H9 (cell line): ENCODE results near the gene ADGRB3. TPM values are rescaled to one million over a fixed set of nuclear protein-coding genes. Genes with fewer than 3 reads are reported as not detected.

Experiments used
- DNase-seq: peaks from one replicate; pipeline ENCODE4 v3.0.0-alpha.2; 2017
- H2AFZ ChIP-seq: one replicate; pipeline ENCODE4 v1.6.1; 2013; ENCODE audit warnings: mild to moderate bottlenecking, low read length, control low read depth, moderate library complexity
- H2AK5ac ChIP-seq: 2 replicates; pipeline ENCODE4 v1.6.1; 2013; ENCODE audit warnings: low read length, control low read depth, mixed read lengths; ENCODE audit not compliant: insufficient read length
- H2BK120ac ChIP-seq: one replicate; pipeline ENCODE4 v1.6.1; 2013; ENCODE audit warnings: low read depth, mild to moderate bottlenecking, low read length, control low read depth, inconsistent platforms; ENCODE audit not compliant: poor library complexity, severe bottlenecking
- H2BK12ac ChIP-seq: 2 replicates; pipeline ENCODE4 v1.6.1; 2013; ENCODE audit warnings: low read length, control low read depth, mixed read lengths, low read depth; ENCODE audit not compliant: insufficient read length
- H2BK15ac ChIP-seq: 2 replicates; pipeline ENCODE4 v1.6.1; 2013; ENCODE audit warnings: low read depth, low read length, control low read depth
- H2BK20ac ChIP-seq: one replicate; pipeline ENCODE4 v1.6.1; 2013; ENCODE audit warnings: low read depth, mild to moderate bottlenecking, low read length, control low read depth, inconsistent platforms; ENCODE audit not compliant: poor library complexity, severe bottlenecking
- H2BK5ac ChIP-seq: 2 replicates; pipeline ENCODE4 v1.6.1; 2013; ENCODE audit warnings: low read length, control low read depth, mixed read lengths; ENCODE audit not compliant: insufficient read length
- H3K14ac ChIP-seq: 2 replicates; pipeline ENCODE4 v1.6.1; 2013; ENCODE audit warnings: low read length, control low read depth; ENCODE audit not compliant: insufficient read depth
- H3K18ac ChIP-seq: 2 replicates; pipeline ENCODE4 v1.6.1; 2013; ENCODE audit warnings: low read depth, mild to moderate bottlenecking, mixed read lengths, low read length, control low read depth; ENCODE audit not compliant: insufficient read length
- H3K23ac ChIP-seq: 2 replicates; pipeline ENCODE4 v1.6.1; 2013; ENCODE audit warnings: low read length, control low read depth, mixed read lengths, low read depth; ENCODE audit not compliant: insufficient read length
- H3K23me2 ChIP-seq: 2 replicates; pipeline ENCODE4 v1.6.1; 2013; ENCODE audit warnings: low read depth, mild to moderate bottlenecking, mixed read lengths, low read length, control low read depth; ENCODE audit not compliant: insufficient read length, poor library complexity, severe bottlenecking
- H3K27ac ChIP-seq: 2 replicates; pipeline ENCODE4 v1.5.1; 2013; ENCODE audit warnings: low read length, control low read depth, mixed read lengths, low read depth; ENCODE audit not compliant: insufficient read length
- H3K27me3 ChIP-seq: 2 replicates; pipeline ENCODE4 v1.6.1; 2013; ENCODE audit warnings: low read length, control low read depth, inconsistent platforms; ENCODE audit not compliant: insufficient read depth
- H3K4ac ChIP-seq: 2 replicates; pipeline ENCODE4 v1.6.1; 2013; ENCODE audit warnings: low read depth, mild to moderate bottlenecking, control low read depth, inconsistent platforms, low read length, moderate library complexity
- H3K4me1 ChIP-seq: 2 replicates; pipeline ENCODE4 v1.6.1; 2013; ENCODE audit warnings: low read length, control low read depth, inconsistent platforms; ENCODE audit not compliant: insufficient read depth
- H3K4me2 ChIP-seq: 2 replicates; pipeline ENCODE4 v1.6.1; 2013; ENCODE audit warnings: low read length, control low read depth, mixed read lengths; ENCODE audit not compliant: insufficient read length, insufficient read depth
- H3K56ac ChIP-seq: 2 replicates; pipeline ENCODE4 v1.6.1; 2013; ENCODE audit warnings: low read depth, mild to moderate bottlenecking, mixed read lengths, low read length, control low read depth; ENCODE audit not compliant: insufficient read length
- H3K79me1 ChIP-seq: 2 replicates; pipeline ENCODE4 v1.6.1; 2013; ENCODE audit warnings: low read depth, mild to moderate bottlenecking, moderate library complexity, low read length, control low read depth, inconsistent platforms; ENCODE audit not compliant: insufficient read depth, poor library complexity, severe bottlenecking
- H3K79me2 ChIP-seq: 2 replicates; pipeline ENCODE4 v1.6.1; 2013; ENCODE audit warnings: low read length, control low read depth, inconsistent platforms; ENCODE audit not compliant: insufficient read depth
- H3K9ac ChIP-seq: 2 replicates; pipeline ENCODE4 v1.6.1; 2013; ENCODE audit warnings: low read length, control low read depth, mixed read lengths; ENCODE audit not compliant: insufficient read length; ENCODE audit errors: extremely low read depth
- H3K9me3 ChIP-seq: one replicate; pipeline ENCODE4 v1.6.1; 2013; ENCODE audit warnings: low read depth, low read length, inconsistent platforms; ENCODE audit not compliant: control insufficient read depth
- H3T11ph ChIP-seq: one replicate; pipeline ENCODE4 v1.6.1; 2013; ENCODE audit warnings: mild to moderate bottlenecking, low read length, control low read depth, inconsistent platforms
- H4K20me1 ChIP-seq: one replicate; pipeline ENCODE4 v1.6.1; 2013; ENCODE audit not compliant: control insufficient read depth, insufficient read length, insufficient read depth
- H4K5ac ChIP-seq: 2 replicates; pipeline ENCODE4 v1.6.1; 2013; ENCODE audit warnings: low read depth, mild to moderate bottlenecking, mixed read lengths, low read length, control low read depth; ENCODE audit not compliant: insufficient read length
- H4K8ac ChIP-seq: replicated peaks from 2 replicates; pipeline ENCODE4 v1.6.1; 2013; ENCODE audit warnings: low read length, control low read depth, mixed read lengths, low read depth; ENCODE audit not compliant: insufficient read length
- H4K91ac ChIP-seq: 2 replicates; pipeline ENCODE4 v1.6.1; 2013; ENCODE audit warnings: low read depth, mild to moderate bottlenecking, moderate library complexity, mixed read lengths, low read length, control low read depth; ENCODE audit not compliant: insufficient read length
- H3K27ac Mint-ChIP-seq, 3 experiments: 2 replicates in 2 of 3; 3 replicates in 1 of 3; pipeline ENCODE4 v1.8.0; 2020 to 2021; ENCODE audit warnings: mixed read lengths in 3 of 3, mild to moderate bottlenecking in 1 of 3, moderate library complexity in 1 of 3
- H3K27me3 Mint-ChIP-seq: 2 replicates; pipeline ENCODE4 v1.8.0; 2021; ENCODE audit warnings: low read depth, mild to moderate bottlenecking, moderate library complexity, mixed read lengths
- H3K36me3 Mint-ChIP-seq, 3 experiments: 2 replicates in 2 of 3; 3 replicates in 1 of 3; pipeline ENCODE4 v1.8.0; 2020 to 2021; ENCODE audit warnings: low read depth in 3 of 3, mixed read lengths in 3 of 3; ENCODE audit not compliant: insufficient read depth in 1 of 3
- H3K4me1 Mint-ChIP-seq, 2 experiments: 2 replicates each; pipeline ENCODE4 v1.8.0; 2020; ENCODE audit warnings: mixed read lengths in 2 of 2
- H3K4me3 Mint-ChIP-seq, 2 experiments: 2 replicates in 1 of 2; 3 replicates in 1 of 2; pipeline ENCODE4 v1.8.0; 2020 to 2021; ENCODE audit warnings: mild to moderate bottlenecking in 2 of 2, mixed read lengths in 2 of 2, moderate library complexity in 1 of 2
- H3K9me3 Mint-ChIP-seq, 2 experiments: 2 replicates in 1 of 2; 3 replicates in 1 of 2; pipeline ENCODE4 v1.8.0; 2020; ENCODE audit warnings: mild to moderate bottlenecking in 2 of 2, mixed read lengths in 2 of 2, moderate library complexity in 1 of 2
- WGBS: extraction: QIAGEN DNeasy Blood & Tissue Kit; methylation state at CpG from one replicate; pipeline ENCODE4 v1.1.7; 2013; ENCODE audit warnings: missing lambda C conversion rate, low lambda C conversion rate, mixed read lengths; ENCODE audit not compliant: insufficient read length; ENCODE audit errors: extremely low coverage; 5-methylcytosine and 5-hydroxymethylcytosine counted together
- total RNA-seq: library from RNA; stranded (reverse); gene quantifications from 2 replicates; pipeline ENCODE4 v1.2.1, GENCODE V29; 2021
- TF ChIP-seq, protein P1 (sequence below): fragments of 200-600 bp; sonication (generic); conservative IDR thresholded peaks from 3 replicates; pipeline ENCODE4 v1.8.0; 2021; ENCODE audit warnings: antibody characterized with exemption, mild to moderate bottlenecking

The ADGRB3 gene
- total RNA-seq, 1 experiment from 2014 or later, result 0.37 TPM

- H2BK20ac ChIP-seq, result no peak overlapping the region
- no peak overlapping the region for H3K23ac ChIP-seq
- no peak overlapping the region for H3T11ph ChIP-seq
- H3K27ac Mint-ChIP-seq, result no peak overlapping the region
- no peak overlapping the region for H3K9ac ChIP-seq
- no peak overlapping the region for H2BK5ac ChIP-seq
- no peak overlapping the region for H2BK12ac ChIP-seq
- no peaks in the 10 kb centered on the region for H3K27me3 ChIP-seq
- H2AFZ ChIP-seq, result no peak overlapping the region
- H3K4me2 ChIP-seq, result no peak overlapping the region
- H3K4me1 ChIP-seq, result no peaks in the 10 kb centered on the region
- H3K79me1 ChIP-seq, result no peaks in the 10 kb centered on the region
- H3K14ac ChIP-seq, result no peak overlapping the region
- H4K20me1 ChIP-seq, result no peaks in the 10 kb centered on the region
- no peak for DNase-seq
- no peaks in the 10 kb centered on the region for H3K27me3 Mint-ChIP-seq
- no peak overlapping the region for H4K91ac ChIP-seq
- no peaks in the 10 kb centered on the region for H3K23me2 ChIP-seq
- TF ChIP-seq, protein P1, sequence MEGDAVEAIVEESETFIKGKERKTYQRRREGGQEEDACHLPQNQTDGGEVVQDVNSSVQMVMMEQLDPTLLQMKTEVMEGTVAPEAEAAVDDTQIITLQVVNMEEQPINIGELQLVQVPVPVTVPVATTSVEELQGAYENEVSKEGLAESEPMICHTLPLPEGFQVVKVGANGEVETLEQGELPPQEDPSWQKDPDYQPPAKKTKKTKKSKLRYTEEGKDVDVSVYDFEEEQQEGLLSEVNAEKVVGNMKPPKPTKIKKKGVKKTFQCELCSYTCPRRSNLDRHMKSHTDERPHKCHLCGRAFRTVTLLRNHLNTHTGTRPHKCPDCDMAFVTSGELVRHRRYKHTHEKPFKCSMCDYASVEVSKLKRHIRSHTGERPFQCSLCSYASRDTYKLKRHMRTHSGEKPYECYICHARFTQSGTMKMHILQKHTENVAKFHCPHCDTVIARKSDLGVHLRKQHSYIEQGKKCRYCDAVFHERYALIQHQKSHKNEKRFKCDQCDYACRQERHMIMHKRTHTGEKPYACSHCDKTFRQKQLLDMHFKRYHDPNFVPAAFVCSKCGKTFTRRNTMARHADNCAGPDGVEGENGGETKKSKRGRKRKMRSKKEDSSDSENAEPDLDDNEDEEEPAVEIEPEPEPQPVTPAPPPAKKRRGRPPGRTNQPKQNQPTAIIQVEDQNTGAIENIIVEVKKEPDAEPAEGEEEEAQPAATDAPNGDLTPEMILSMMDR, result no peak
- no peaks in the 10 kb centered on the region for H3K9me3 ChIP-seq
- no peak overlapping the region for H3K4ac ChIP-seq
- no peak overlapping the region for H2BK15ac ChIP-seq
- no peak overlapping the region for H2AK5ac ChIP-seq
- no peak overlapping the region for H4K5ac ChIP-seq
- no peak overlapping the region for H4K8ac ChIP-seq
- H3K27ac ChIP-seq, result no peak overlapping the region
- no peak overlapping the region for H3K56ac ChIP-seq
- H3K18ac ChIP-seq, result no peak overlapping the region
- H3K4me3 Mint-ChIP-seq, result no peak overlapping the region
- H3K4me1 Mint-ChIP-seq, result no peaks in the 10 kb centered on the region
- H3K79me2 ChIP-seq, result no peaks in the 10 kb centered on the region
- H3K9me3 Mint-ChIP-seq, result no peaks in the 10 kb centered on the region
- H3K36me3 Mint-ChIP-seq, result no peaks in the 10 kb centered on the region
- H2BK120ac ChIP-seq, result no peak overlapping the region
- no CpG with 5 or more reads among the region's 2 CpGs for WGBS
These were observed 44.3 kb downstream of the ADGRB3 start for GRCh38 chr6:68679399-68679798.
